ENCODE data around the gene SBSN. TPM values are rescaled to one million over a fixed set of nuclear protein-coding genes. Genes with fewer than 3 reads are reported as not detected.

Gene SBSN
- polyA plus RNA-seq, 1 donor: not detected

- no peak overlapping the region for H3K4me3 ChIP-seq (ENCODE audit: low read length)
- no CpG with 5 or more reads among the region's 6 CpGs for WGBS (ENCODE audit: insufficient coverage, low lambda C conversion rate)
- H3K4me1 ChIP-seq (ENCODE audit: control insufficient read depth, insufficient read depth, low read length): no peaks in the 10 kb centered on the region
- H3K27me3 ChIP-seq (ENCODE audit: control insufficient read depth, insufficient read depth, low read length): peaks cover 54% of the 10 kb centered on the region
- no peak for DNase-seq
- no peak overlapping the region for H3K27ac ChIP-seq (ENCODE audit: low read length)
- no peaks in the 10 kb centered on the region for H3K36me3 ChIP-seq (ENCODE audit: control insufficient read depth, insufficient read depth, low read length)
- H3K9me3 ChIP-seq (ENCODE audit: control insufficient read depth, low read depth, low read length): peaks cover 8% of the 10 kb centered on the region
Measured at GRCh38 chr19:35560677-35561076, 32.6 kb upstream of the SBSN start.

- DNase-seq: no peak
- Histone ChIP-seq H3K9me3 (ENCODE audit: control insufficient read depth, low read depth, low read length) (peaks cover 8% of the 10 kb centered on the region), H3K27ac (ENCODE audit: low read length) (no peak overlapping the region), H3K27me3 (ENCODE audit: control insufficient read depth, insufficient read depth, low read length) (peaks cover 56% of the 10 kb centered on the region), H3K4me1 (ENCODE audit: control insufficient read depth, insufficient read depth, low read length) (no peaks in the 10 kb centered on the region), H3K4me3 (ENCODE audit: low read length) (no peak overlapping the region), H3K36me3 (ENCODE audit: control insufficient read depth, insufficient read depth, low read length) (no peaks in the 10 kb centered on the region)
- no CpG with 5 or more reads among the region's 18 CpGs for WGBS (ENCODE audit: insufficient coverage, low lambda C conversion rate)
Measured at GRCh38 chr19:35560271-35560670, 32.2 kb upstream of the SBSN start.

GRCh38 chr19:35559781-35560180, 31.7 kb upstream of the SBSN start:
- no CpG with 5 or more reads among the region's 23 CpGs for WGBS (ENCODE audit: insufficient coverage, low lambda C conversion rate)
- H3K4me3 ChIP-seq (ENCODE audit: low read length): no peak overlapping the region
- H3K27ac ChIP-seq (ENCODE audit: low read length): no peak overlapping the region
- no peaks in the 10 kb centered on the region for H3K36me3 ChIP-seq (ENCODE audit: control insufficient read depth, insufficient read depth, low read length)
- H3K4me1 ChIP-seq (ENCODE audit: control insufficient read depth, insufficient read depth, low read length): no peaks in the 10 kb centered on the region
- peaks cover 59% of the 10 kb centered on the region for H3K27me3 ChIP-seq (ENCODE audit: control insufficient read depth, insufficient read depth, low read length)
- no peak for DNase-seq
- peaks cover 8% of the 10 kb centered on the region for H3K9me3 ChIP-seq (ENCODE audit: control insufficient read depth, low read depth, low read length)

DNA sequence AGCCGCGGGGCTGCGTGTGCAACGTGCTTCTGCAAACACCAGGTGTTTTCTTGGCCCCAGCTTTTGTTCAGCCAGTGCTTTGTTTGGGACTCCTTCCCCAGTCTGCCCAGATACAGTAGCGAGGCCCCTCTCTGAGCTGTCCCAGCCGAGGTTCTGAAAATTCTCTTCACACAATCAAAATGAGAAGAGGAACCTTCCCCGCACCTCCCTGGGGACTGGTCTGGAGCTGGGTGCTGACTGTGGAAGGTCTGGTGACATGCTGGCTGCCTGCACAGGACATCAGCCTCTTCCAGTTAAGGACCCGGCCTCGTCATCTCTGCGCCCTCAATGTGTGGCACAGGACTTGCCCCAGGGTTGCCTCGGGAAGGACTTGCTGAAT, 31.2 kb upstream of the SBSN start:
- Histone ChIP-seq H3K9me3 (ENCODE audit: control insufficient read depth, low read depth, low read length) (peaks cover 8% of the 10 kb centered on the region), H3K27me3 (ENCODE audit: control insufficient read depth, insufficient read depth, low read length) (peaks cover 56% of the 10 kb centered on the region), H3K4me3 (ENCODE audit: low read length) (no peak overlapping the region), H3K27ac (ENCODE audit: low read length) (no peak overlapping the region), H3K36me3 (ENCODE audit: control insufficient read depth, insufficient read depth, low read length) (no peaks in the 10 kb centered on the region), H3K4me1 (ENCODE audit: control insufficient read depth, insufficient read depth, low read length) (no peaks in the 10 kb centered on the region)
- WGBS (ENCODE audit: insufficient coverage, low lambda C conversion rate): no CpG with 5 or more reads among the region's 11 CpGs
- no peak for DNase-seq

DNA sequence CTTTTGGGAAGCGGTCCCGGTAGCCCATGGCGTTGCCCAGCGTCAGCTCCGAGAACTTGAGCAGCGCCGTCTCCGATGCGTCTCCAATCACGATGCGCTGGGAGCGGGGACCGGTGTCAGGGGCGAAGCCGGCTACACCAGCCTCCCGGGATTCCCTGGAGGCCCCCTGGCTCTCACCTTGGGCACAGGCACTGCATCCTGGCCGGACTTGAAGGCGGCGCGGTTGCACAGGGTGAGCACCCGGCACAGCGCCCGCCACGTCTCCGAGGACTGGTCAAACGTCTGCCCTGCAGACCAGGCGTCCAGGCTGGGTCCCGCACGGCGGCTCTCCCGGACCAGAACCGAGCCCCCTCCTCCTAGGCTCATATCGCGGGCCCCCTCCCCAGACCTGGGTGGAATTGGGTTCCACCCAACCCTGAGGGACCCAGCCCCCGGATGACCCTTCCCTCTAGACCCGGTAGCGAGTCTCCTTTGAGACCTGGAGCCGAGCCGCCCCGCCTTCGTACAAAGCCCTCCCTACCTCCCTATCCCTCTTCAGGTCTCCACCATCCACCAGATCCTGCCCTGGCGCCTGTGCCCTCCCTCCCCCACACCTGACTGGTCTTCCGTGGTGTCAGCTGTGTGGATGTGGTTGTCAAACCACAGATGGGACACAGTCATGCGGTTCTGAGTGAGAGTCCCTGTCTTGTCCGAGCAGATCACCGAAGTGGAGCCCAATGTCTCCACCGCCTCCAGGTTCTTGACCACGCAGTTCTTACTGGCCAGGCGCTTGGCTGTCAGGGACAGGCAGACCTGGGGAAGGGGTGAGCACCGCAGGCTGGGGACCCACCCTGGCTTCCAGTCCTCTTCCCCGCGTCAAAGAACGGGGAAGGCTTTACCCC, 30.5 kb upstream of the SBSN start:
- no peak overlapping the region for H3K27ac ChIP-seq (ENCODE audit: low read length)
- WGBS (ENCODE audit: insufficient coverage, low lambda C conversion rate): 40% methylated on average over 1 of the region's 53 CpGs
- H3K36me3 ChIP-seq (ENCODE audit: control insufficient read depth, insufficient read depth, low read length): no peaks in the 10 kb centered on the region
- DNase-seq: no peak
- no peak overlapping the region for H3K4me3 ChIP-seq (ENCODE audit: low read length)
- H3K9me3 ChIP-seq (ENCODE audit: control insufficient read depth, low read depth, low read length): peaks cover 8% of the 10 kb centered on the region
- H3K4me1 ChIP-seq (ENCODE audit: control insufficient read depth, insufficient read depth, low read length): no peaks in the 10 kb centered on the region
- H3K27me3 ChIP-seq (ENCODE audit: control insufficient read depth, insufficient read depth, low read length): peaks cover 56% of the 10 kb centered on the region

DNA sequence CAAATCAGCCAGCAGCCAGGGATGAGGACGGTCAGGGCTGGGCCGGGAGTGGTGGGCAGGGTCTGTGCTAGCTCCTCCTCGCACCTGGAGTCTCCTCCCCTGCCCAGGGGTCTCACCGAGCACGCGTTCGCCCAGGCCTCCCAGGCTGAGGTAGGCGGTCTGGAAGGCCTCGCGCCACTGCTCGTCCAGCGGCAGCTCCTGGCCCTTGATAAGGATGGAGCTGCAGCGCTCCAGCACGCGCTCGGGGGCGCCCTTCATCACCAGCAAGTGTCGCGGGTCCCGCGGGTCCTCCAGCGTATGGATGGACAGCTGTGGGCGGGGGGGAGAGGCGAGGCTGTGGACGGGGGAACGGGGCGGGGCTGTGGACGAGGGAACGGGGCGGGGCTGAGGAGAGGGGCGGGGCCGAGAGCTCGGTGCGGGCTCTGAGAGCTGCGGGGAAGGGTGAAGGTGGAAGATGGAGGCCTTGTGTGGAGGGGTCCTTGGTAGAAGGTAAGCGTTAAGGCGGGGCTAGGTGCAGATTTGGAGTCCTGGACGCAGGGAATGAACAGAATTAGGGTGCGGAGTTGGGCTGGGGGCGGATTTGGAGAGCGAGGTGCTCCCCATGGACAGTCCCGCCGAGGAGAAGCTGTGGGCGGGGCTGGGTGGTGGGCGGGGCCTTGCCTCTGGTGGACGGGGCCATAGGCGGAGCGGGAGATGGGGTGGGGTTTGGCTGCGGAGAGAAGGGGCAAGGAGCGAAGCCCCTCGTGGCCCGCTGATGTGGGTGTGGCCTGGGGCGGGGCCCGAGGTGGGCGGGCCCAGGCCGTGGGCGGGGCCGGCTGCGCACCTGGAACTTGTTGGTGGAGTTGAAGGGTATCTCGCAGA, 29.7 kb upstream of the SBSN start:
- H3K9me3 ChIP-seq (ENCODE audit: control insufficient read depth, low read depth, low read length): peaks cover 8% of the 10 kb centered on the region
- DNase-seq: peak; percentile 31 to 62
- H3K27ac ChIP-seq (ENCODE audit: low read length): no peak overlapping the region
- H3K4me1 ChIP-seq (ENCODE audit: control insufficient read depth, insufficient read depth, low read length): no peaks in the 10 kb centered on the region
- WGBS (ENCODE audit: insufficient coverage, low lambda C conversion rate): no CpG with 5 or more reads among the region's 60 CpGs
- H3K36me3 ChIP-seq (ENCODE audit: control insufficient read depth, insufficient read depth, low read length): no peaks in the 10 kb centered on the region
- peak overlapping the region; percentile 35 for H3K4me3 ChIP-seq (ENCODE audit: low read length)
- H3K27me3 ChIP-seq (ENCODE audit: control insufficient read depth, insufficient read depth, low read length): peaks cover 58% of the 10 kb centered on the region

DNA sequence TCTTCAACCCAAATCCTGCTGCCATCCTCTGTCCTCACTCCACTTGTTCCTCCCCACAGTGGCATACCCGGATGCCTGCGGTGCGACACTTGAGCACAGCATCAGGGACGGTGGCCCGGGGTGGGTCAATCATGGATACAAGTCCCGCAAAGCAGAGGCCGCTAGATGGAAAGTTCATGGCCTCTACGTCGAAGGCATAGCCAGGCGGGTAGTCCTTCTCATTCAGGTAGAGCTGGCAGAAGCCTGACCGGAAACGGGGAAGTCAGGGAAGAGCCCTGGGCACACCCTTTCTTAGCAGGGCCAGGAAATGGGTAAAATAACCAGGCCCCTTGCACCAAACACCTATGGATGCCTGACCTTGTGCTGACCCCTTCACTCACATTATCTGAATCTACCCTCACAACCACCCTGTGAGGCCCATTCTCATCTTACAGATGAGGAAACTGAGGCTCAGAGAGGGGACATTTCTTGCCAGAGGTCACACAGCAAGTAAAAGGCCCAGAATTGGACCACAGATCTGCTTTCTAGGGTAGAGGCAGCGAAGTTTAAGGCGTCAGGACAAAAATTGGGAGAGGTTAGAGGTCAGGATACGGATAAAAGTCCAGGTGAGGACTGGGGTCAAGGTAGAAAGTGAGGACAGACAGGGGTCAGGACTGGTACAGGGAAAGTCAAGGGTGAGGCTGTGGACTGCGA, 28.9 kb upstream of the SBSN start:
- Histone ChIP-seq H3K27me3 (ENCODE audit: control insufficient read depth, insufficient read depth, low read length) (peaks cover 55% of the 10 kb centered on the region), H3K36me3 (ENCODE audit: control insufficient read depth, insufficient read depth, low read length) (no peaks in the 10 kb centered on the region), H3K4me1 (ENCODE audit: control insufficient read depth, insufficient read depth, low read length) (no peaks in the 10 kb centered on the region), H3K4me3 (ENCODE audit: low read length) (no peak overlapping the region), H3K9me3 (ENCODE audit: control insufficient read depth, low read depth, low read length) (peaks cover 8% of the 10 kb centered on the region), H3K27ac (ENCODE audit: low read length) (no peak overlapping the region)
- no peak for DNase-seq
- 100% methylated on average over 3 of the region's 16 CpGs for WGBS (ENCODE audit: insufficient coverage, low lambda C conversion rate)

- no peak for DNase-seq
- Histone ChIP-seq H3K27me3 (ENCODE audit: control insufficient read depth, insufficient read depth, low read length) (peaks cover 49% of the 10 kb centered on the region), H3K4me1 (ENCODE audit: control insufficient read depth, insufficient read depth, low read length) (no peaks in the 10 kb centered on the region), H3K4me3 (ENCODE audit: low read length) (no peak overlapping the region), H3K27ac (ENCODE audit: low read length) (no peak overlapping the region), H3K9me3 (ENCODE audit: control insufficient read depth, low read depth, low read length) (peaks cover 8% of the 10 kb centered on the region), H3K36me3 (ENCODE audit: control insufficient read depth, insufficient read depth, low read length) (no peaks in the 10 kb centered on the region)
- 92% methylated on average over 2 of the region's 9 CpGs for WGBS (ENCODE audit: insufficient coverage, low lambda C conversion rate)
Measured at GRCh38 chr19:35556025-35556590, 28.0 kb upstream of the SBSN start.

GRCh38 chr19:35555301-35556005, 27.3 kb upstream of the SBSN start:
- Histone ChIP-seq H3K27ac (ENCODE audit: low read length) (no peak overlapping the region), H3K36me3 (ENCODE audit: control insufficient read depth, insufficient read depth, low read length) (no peaks in the 10 kb centered on the region), H3K9me3 (ENCODE audit: control insufficient read depth, low read depth, low read length) (peaks cover 8% of the 10 kb centered on the region), H3K27me3 (ENCODE audit: control insufficient read depth, insufficient read depth, low read length) (peaks cover 49% of the 10 kb centered on the region), H3K4me1 (ENCODE audit: control insufficient read depth, insufficient read depth, low read length) (no peaks in the 10 kb centered on the region), H3K4me3 (ENCODE audit: low read length) (no peak overlapping the region)
- WGBS (ENCODE audit: insufficient coverage, low lambda C conversion rate): 19% methylated on average over 3 of the region's 30 CpGs
- DNase-seq: no peak
